ENCODE measurements around the gene ANXA5.
"Not testable (repeated sequence)": the region's sequence is repeated elsewhere in the genome, so short reads cannot be mapped to it uniquely, and the experiment has no call there.

ANXA5 gene

DNA sequence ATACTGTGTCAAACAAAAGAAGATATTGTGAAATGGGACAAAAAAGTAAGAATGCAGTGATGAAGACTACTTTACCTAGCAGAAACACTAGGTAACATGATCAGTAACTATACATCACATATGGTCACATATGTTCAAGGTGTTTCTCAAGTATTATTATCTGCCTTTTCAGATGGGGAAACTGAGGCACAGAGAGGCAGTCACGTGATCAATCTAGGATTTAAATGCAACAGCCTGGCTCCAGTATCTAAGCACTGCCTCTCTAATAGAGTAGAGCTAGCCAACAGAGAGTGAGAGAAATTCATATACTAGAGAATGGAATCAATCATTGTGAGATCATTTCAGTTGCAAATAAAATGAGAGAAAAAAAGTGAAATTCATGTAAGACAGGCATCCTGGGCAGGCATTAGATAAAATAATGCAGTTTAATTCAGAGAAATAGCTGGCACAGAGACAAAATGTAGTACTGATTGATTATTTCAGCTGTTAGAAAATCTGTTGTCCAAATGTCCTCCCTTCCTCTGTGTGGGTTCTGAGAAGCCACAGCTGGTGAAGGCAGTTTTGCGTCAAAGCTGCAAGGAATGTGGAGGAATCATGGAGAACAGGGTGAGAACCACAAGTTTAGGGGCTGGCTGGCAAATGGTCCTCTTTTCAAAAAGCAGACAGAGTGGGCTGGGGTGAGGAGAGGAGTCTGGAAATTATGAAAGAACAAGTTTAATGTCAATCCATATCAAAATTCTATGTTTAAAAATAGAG lies 42.2 kb upstream of the ANXA5 start:
- ChIA-PET CTCF (interaction anchor here (1.2 to 7.5 kb wide), 6 partner anchors 11 to 367 kb away, joined by 3 to 98 read pairs (median 6); no protein-coding TSS in a partner anchor), POLR2A (interaction anchor here (0.8 kb wide), 1 partner anchor 71 kb away, joined by 4 read pairs; no protein-coding TSS in a partner anchor)
- DNase-seq (ENCODE audit: low read depth, low spot score) = no peak
- no peak for TF ChIP-seq CTCF (IDR thresholded peaks at IDR 0.05; ENCODE audit: insufficient read depth, low read length, missing control alignments)
- no peak overlapping the region for H3K4me3 ChIP-seq (ENCODE audit: low read depth, low read length)

- no peak overlapping the region for H3K4me3 ChIP-seq (ENCODE audit: low read depth, low read length)
- ChIA-PET POLR2A (no interaction called here), CTCF (interaction anchor here (1.0 to 7.5 kb wide), 22 partner anchors 10 to 372 kb away, joined by 3 to 98 read pairs (median 8); partner anchors contain the start of gene BBS7)
- DNase-seq (ENCODE audit: low read depth, low spot score) = no peak
- TF ChIP-seq CTCF (IDR thresholded peaks at IDR 0.05; ENCODE audit: insufficient read depth, low read length, missing control alignments) = no peak
Observed at GRCh38 chr4:121737846-121738554, 41.2 kb upstream of the ANXA5 start.

DNA sequence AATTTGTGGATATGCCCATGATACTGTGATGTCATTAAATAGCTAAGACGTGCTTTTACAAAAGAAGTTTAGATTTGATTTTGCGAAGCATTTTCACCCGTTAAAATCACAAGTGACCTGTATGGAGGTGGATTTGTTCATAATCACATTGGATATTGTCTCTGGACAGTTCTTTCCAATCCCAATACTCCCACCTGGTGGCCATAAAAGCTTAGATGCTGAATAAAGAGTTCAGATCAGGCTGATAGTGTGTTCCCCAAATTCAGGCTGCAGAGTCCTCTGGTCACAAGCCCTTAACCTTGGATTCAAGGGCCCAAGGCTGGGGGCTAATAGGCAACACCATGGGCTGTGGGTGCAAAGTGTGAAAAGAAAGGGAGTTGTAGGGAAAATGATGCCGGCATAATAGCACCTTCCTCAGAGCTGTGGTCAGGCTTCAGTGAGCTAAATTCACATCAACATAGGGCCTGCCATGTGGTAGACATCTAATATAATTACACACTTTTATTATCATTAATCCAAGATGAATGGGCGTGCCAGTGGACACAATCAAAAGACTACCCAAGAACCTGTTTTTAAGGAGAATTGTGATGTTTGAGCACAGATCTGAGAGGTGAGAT lies 40.1 kb upstream of the ANXA5 start:
- ChIA-PET POLR2A (interaction anchor here (0.6 to 1.0 kb wide), 2 partner anchors 40 to 41 kb away, joined by 3 to 4 read pairs; no protein-coding TSS in a partner anchor), CTCF (interaction anchor here (0.7 to 7.5 kb wide), 37 partner anchors 9 to 810 kb away, joined by 3 to 98 read pairs (median 7); partner anchors contain the start of genes ANXA5 and BBS7)
- no peak for DNase-seq (ENCODE audit: low read depth, low spot score)
- no peak overlapping the region for H3K4me3 ChIP-seq (ENCODE audit: low read depth, low read length)
- TF ChIP-seq CTCF (IDR thresholded peaks at IDR 0.05; ENCODE audit: insufficient read depth, low read length, missing control alignments) = peak; percentile 39

DNA sequence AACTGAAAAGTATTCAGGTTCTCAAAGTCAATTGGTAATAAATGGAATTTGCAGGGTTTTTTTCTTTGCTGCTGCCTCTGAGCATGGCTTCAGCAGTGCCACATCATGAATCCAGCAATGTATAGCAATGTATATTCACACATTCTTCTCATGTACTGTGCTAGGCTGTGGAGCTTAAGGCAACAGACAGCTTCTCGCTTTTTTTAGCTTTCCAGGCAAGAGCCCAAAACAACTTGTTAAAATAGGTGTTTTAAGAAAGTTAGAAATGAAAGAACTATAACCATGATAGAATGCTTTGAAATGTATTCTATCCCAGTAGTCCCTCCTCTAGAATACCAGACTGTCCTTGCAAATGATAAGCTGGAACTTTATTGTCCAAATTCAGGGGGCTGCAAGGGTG lies 37.8 kb upstream of the ANXA5 start:
- POLR2A ChIA-PET = interaction anchor here (0.9 kb wide), 1 partner anchor 37 kb away, joined by 3 read pairs; the partner anchor contains the start of gene ANXA5

GRCh38 chr4:121733942-121734341 lies 37.2 kb upstream of the ANXA5 start:
- TF ChIP-seq CTCF (IDR thresholded peaks at IDR 0.05; ENCODE audit: insufficient read depth, low read length, missing control alignments) = no peak
- ChIA-PET CTCF (interaction anchor here (0.8 to 7.5 kb wide), 5 partner anchors 9 to 362 kb away, joined by 3 to 98 read pairs (median 30); no protein-coding TSS in a partner anchor), POLR2A (interaction anchor here (0.9 kb wide), 1 partner anchor 37 kb away, joined by 3 read pairs; the partner anchor contains the start of gene ANXA5)
- no peak for DNase-seq (ENCODE audit: low read depth, low spot score)
- H3K4me3 ChIP-seq (ENCODE audit: low read depth, low read length) = no peak overlapping the region

More for the DNA sequence above, 37.8 kb upstream of the ANXA5 start:
- DNase-seq (ENCODE audit: low read depth, low spot score) = no peak
- no peak overlapping the region for H3K4me3 ChIP-seq (ENCODE audit: low read depth, low read length)
- TF ChIP-seq CTCF (IDR thresholded peaks at IDR 0.05; ENCODE audit: insufficient read depth, low read length, missing control alignments) = no peak
- CTCF ChIA-PET = interaction anchor here (0.8 to 7.5 kb wide), 17 partner anchors 9 to 542 kb away, joined by 3 to 98 read pairs (median 4); partner anchors contain the start of gene ANXA5

GRCh38 chr4:121729753-121730152 lies 33.0 kb upstream of the ANXA5 start:
- CTCF ChIA-PET; POLR2A ChIA-PET; H3K4me3 ChIP-seq (ENCODE audit: low read depth, low read length); DNase-seq (ENCODE audit: low read depth, low spot score): not testable (repeated sequence)
